ENCODE results near the gene OBP2A. TPM values are rescaled to one million over a fixed set of nuclear protein-coding genes. Genes with fewer than 3 reads are reported as not detected.

OBP2A gene
- total and polyA plus RNA-seq, 10 of the 15 experiments (the other 5 are each of a cell fraction or from before 2014, with no cell fraction given), result not detected

- FAIRE-seq (no peak), ATAC-seq (no peak), DNase-seq (ENCODE audit: low read depth, low spot score) (no peak)
- TF ChIP-seq E4F1 (IDR thresholded peaks at IDR 0.05; ENCODE audit: borderline replicate concordance, partially characterized antibody) (no peak), BCL11A (IDR thresholded peaks at IDR 0.05; ENCODE audit: low read depth, low read length) (no peak), POLR2AphosphoS5 (IDR thresholded peaks at IDR 0.05; ENCODE audit: low read length) (no peak), MTA2 (IDR thresholded peaks at IDR 0.05; ENCODE audit: low read depth) (no peak), EP300 (IDR thresholded peaks at IDR 0.05; ENCODE audit: borderline replicate concordance in 1 of 2, control insufficient read depth in 1 of 2, low read depth in 2 of 2, low read length in 2 of 2) (no peak), MEF2B (IDR thresholded peaks at IDR 0.05; ENCODE audit: partially characterized antibody, poor library complexity, severe bottlenecking) (no peak), ATF2 (IDR thresholded peaks at IDR 0.05; ENCODE audit: low read length) (no peak), BACH1 (IDR thresholded peaks at IDR 0.05; ENCODE audit: borderline replicate concordance) (no peak), PRDM15 (CRISPR knock-in tag; IDR thresholded peaks at IDR 0.05) (no peak), ZBTB40 (IDR thresholded peaks at IDR 0.05; ENCODE audit: borderline replicate concordance) (no peak), KLF5 (IDR thresholded peaks at IDR 0.05; ENCODE audit: partially characterized antibody) (no peak), MTA3 (IDR thresholded peaks at IDR 0.05; ENCODE audit: borderline replicate concordance, low read length) (no peak)
- no peaks in the 10 kb centered on the region for H3K4me1 ChIP-seq (ENCODE audit: control insufficient read depth, insufficient read depth, low read length)
- H3K27ac ChIP-seq (ENCODE audit: control insufficient read depth, insufficient read depth), result no peak overlapping the region
- intact Hi-C loops (cut with micrococcal nuclease; ENCODE audit: unreplicated experiment), result no loop called here
- no peak overlapping the region for H2AFZ ChIP-seq (ENCODE audit: control insufficient read depth, low read depth, low read length)
- no peak overlapping the region for H3K9ac ChIP-seq (ENCODE audit: control insufficient read depth, insufficient read depth, low read length)
- no peak overlapping the region for H3K4me2 ChIP-seq (ENCODE audit: control insufficient read depth, insufficient read depth)
- SMC1A ChIA-PET (ENCODE audit: uncharacterized antibody, unreplicated experiment), result no interaction called here
- H3K79me2 ChIP-seq (ENCODE audit: control insufficient read depth, insufficient read depth, low read length), result no peaks in the 10 kb centered on the region
- POLR2A ChIA-PET, result no interaction called here
- no peaks in the 10 kb centered on the region for H3K27me3 ChIP-seq (replicated peaks in 1 of 2; ENCODE audit: control insufficient read depth in 2 of 2, insufficient read depth in 2 of 2, low read length in 1 of 2)
- no TSS peak for BruUV-seq (replicated peaks)
- H3K9me3 ChIP-seq (replicated peaks; ENCODE audit: control insufficient read depth, insufficient read depth, low read length), result no peaks in the 10 kb centered on the region
- H3K4me3 ChIP-seq, result no peak overlapping the region
- H4K20me1 ChIP-seq (ENCODE audit: control insufficient read depth, insufficient read depth), result no peaks in the 10 kb centered on the region
- WGBS (ENCODE audit: insufficient coverage, insufficient replicate concordance, low lambda C conversion rate, missing lambda C conversion rate), result 23% methylated on average over 4 of the region's 4 CpGs
- in situ Hi-C loops (cut with MboI), result no loop called here
- RAD21 ChIA-PET (ENCODE audit: unreplicated experiment), result no interaction called here
- CTCF ChIA-PET, result no interaction called here
- no peaks in the 10 kb centered on the region for H3K36me3 ChIP-seq (ENCODE audit: control insufficient read depth in 2 of 2, insufficient read depth in 2 of 2, low read length in 1 of 2)
Measured at GRCh38 chr9:135554718-135555117, 8.8 kb downstream of the OBP2A start.

Measured in GM12878 (cell line).